GM12874 (cell line): ENCODE results near the gene PLEKHA1.

Source experiments
- TF ChIP-seq, protein P1 (sequence below): IDR thresholded peaks from 2 replicates; pipeline ENCODE4 v1.5.1; 2011; ENCODE audit warnings: low read depth, mild to moderate bottlenecking, control low read depth, low read length, moderate library complexity; ENCODE audit not compliant: insufficient read depth

Gene PLEKHA1

DNA sequence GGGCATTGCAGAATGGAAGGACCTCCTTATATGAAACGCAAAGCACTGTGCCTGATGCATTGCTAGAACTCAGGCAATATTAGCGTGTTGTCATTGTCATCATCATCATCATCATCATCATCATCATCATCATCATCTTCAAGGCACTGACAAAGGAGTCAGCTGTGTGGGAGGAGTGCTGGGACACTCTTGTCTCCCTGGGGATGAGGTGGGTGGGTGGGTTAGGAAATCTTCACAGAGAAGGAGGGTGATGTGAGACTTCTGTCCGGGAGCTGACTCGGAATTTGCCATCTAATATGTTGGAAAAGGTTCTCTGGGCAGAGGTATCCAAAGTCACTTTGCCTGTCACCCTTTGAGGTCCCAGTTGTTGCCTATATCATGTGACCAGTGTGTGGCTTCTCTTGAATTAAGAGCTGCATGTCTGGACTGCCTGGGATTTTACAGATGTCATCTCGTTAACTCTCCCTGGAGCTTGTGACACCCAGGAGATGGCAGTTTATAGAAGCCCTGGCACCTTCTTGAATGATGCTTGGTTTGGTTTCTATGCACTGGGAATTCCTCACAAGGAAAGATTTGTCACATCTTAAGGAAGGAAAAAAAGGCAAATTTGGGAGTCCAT is 93.9 kb downstream of the PLEKHA1 start:
- TF ChIP-seq, protein P1, sequence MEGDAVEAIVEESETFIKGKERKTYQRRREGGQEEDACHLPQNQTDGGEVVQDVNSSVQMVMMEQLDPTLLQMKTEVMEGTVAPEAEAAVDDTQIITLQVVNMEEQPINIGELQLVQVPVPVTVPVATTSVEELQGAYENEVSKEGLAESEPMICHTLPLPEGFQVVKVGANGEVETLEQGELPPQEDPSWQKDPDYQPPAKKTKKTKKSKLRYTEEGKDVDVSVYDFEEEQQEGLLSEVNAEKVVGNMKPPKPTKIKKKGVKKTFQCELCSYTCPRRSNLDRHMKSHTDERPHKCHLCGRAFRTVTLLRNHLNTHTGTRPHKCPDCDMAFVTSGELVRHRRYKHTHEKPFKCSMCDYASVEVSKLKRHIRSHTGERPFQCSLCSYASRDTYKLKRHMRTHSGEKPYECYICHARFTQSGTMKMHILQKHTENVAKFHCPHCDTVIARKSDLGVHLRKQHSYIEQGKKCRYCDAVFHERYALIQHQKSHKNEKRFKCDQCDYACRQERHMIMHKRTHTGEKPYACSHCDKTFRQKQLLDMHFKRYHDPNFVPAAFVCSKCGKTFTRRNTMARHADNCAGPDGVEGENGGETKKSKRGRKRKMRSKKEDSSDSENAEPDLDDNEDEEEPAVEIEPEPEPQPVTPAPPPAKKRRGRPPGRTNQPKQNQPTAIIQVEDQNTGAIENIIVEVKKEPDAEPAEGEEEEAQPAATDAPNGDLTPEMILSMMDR = no peak

DNA sequence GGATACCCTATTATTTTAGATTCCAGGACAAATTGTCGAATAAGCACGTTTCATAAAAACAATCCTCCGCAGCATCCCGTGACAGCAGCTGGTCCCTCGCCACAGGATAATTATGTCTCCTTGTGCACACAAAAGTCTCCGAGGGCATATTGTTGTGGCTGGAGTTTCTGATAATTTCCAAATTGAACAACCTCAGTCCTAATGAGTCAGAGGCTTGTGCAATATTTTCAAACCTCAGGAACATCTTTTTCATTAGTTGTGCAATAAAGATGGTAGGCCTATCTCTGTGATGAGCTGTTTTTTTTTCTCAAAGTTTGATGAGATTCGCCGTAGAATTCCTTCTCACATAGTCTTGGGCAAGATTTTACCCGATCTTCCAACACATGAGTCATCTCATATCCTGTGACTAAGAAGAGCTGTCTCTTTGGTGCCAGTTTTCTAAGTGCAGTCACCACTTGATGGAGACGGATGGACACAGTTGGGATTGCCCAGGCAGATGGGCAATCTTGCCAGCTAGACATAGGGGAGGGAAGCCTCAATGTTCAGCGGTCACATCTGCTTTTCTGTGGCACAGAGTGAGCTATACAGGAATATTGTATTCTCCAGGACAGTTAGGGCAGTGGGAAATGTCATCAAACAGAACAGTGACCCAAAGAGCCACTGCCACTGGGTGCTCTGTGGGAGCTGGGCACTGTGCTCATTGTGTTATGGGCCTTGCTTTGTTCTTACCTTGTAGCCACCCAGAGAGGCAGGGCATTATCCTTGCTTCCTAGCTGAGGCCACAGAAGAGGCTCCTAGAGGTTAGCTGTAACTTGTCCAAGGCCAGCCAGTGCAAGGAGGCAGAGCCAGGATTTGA is 94.6 kb downstream of the PLEKHA1 start:
- TF ChIP-seq, protein P1 = no peak

DNA sequence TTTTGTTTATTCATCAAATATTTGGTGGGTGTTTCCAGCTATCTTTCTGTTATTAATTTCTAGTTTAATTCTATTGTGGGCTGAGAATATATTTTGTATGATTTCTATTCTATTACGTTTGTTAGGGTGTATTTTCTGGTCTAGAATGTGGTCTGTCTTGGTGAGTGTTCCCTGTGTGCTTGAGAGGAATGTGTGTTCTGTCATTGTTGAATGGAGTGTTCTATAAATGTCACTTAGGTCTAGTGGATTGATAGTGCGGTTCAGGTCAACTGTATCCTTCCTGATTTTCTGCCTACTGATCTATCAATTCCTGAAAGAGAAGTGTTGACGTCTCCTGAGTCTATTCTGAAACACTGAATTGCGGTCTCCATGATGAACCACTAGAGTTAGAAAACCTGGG is 95.3 kb downstream of the PLEKHA1 start:
- TF ChIP-seq, protein P1 = no peak

DNA sequence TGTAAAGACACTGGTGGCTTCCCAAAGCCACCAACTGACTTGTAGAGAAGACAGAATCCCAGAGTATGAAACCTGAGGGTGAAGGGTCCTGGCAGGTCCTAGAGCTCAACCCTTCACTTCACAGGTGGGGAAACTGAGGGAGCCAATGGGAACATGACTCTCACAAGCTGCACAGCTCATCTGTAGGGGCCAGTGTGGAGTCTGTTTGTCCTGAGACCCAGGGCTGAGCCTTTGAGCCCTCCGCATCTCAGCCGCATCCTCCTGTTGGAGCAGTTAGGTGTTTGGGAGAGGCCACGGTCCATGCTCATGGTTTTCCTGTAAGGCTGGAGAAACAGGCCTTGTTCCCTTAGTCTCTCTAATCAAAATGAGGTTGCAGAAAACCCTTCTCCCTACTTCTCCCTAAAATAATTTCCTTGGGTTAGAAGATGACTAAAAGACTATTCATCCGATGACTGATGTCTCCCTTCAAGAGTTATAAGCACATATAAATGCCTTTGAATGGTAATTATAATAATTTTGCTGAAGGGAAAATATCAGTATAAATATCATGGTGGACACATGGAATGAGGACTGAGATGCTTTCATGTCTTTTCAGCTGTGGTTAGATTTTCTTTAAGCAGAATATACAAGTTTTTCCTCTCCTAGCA is 97.1 kb downstream of the PLEKHA1 start:
- TF ChIP-seq, protein P1 = no peak

DNA sequence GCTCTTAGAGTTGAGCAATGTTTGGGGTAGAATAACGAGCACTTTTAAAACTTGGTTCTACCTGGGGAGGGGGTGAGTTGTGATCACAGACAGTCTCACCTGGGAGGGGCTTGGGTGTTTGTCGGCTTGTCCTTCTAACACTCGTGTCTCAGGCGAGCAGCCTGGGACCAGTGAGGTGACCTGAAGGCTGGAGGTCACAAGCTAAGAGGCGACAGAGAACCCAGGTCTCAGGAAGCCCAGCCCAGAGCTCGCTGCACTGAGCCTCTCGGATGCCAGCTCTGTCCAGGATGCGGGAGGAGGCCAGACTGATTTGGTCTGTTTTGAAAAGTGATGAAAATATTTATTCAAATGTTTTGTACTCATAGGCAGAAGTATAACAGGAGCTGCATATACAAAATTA is 98.6 kb downstream of the PLEKHA1 start:
- TF ChIP-seq, protein P1 = no peak

DNA sequence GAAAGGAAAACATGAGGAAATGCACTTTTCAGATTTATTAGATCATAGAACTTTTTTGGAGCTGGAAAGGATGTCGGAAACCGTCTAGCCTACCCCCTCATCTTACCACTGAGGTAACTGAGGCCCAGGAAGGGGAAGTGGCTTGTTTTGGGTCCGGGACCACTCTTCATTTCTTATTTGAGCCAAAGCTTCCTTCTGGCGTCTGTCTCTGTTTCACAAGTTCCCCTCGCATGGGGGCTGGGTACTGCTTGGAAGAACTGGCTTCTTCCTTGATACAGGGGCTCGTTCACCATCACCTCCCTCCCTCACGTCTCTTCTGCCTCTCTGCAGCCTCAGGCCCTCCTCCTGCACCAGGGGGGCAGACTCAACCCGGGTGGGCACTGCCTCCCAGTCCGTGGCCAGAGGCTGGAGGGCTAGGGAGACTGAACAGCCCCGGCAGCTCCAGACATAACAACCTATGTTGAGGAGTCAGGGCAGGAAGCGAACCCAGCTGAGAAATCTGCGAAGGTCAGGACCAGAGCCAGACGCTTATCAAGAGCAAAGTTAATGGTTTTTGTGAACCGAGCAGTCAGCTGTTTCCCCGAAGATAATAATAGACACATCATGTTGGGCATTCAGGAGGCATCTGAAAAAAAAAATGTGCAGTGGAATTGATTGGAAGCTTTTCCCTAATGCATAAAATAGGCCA is 99.8 kb downstream of the PLEKHA1 start:
- TF ChIP-seq, protein P1 = no peak

DNA sequence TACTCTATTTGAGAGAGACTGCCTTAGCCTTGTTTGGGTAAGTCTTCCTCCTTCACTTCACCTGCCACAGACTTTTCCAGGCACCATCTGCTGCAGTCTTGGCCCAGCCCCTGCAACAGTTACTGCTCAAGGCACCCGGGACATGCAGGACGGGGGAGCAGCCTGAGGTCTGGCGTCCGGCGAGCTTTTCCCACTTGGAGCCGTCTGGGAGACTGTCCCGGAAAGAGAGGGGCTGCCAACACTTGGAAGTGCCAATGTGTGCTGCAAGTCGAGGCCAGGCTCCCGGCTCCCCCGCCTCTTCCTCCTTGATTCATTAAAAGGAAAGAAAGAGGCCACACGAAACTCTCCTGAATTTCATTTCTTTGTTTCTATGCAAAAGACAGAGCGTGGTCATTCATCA is 100.6 kb downstream of the PLEKHA1 start:
- TF ChIP-seq, protein P1 = no peak
